Activated CD4-positive, alpha-beta T cell treated with anti-CD3 and anti-CD28 coated beads for 48 hours (primary cell): ENCODE measurements around the gene GFRA3.
A peak's percentile ranks its signal among the peaks of the same experiment; 100 is the strongest.

Experiments used
- DNase-seq: peaks from one replicate; pipeline ENCODE4 v3.0.0-alpha.2; 2020

Gene GFRA3

GRCh38 chr5:138246334-138246733, 28.1 kb downstream of the GFRA3 start:
- no peak for DNase-seq

- no peak for DNase-seq
These were observed 28.7 kb downstream of the GFRA3 start for GRCh38 chr5:138245717-138246116.

GRCh38 chr5:138243794-138244193, 30.6 kb downstream of the GFRA3 start:
- no peak for DNase-seq

GRCh38 chr5:138241688-138242571, 32.5 kb downstream of the GFRA3 start:
- no peak for DNase-seq

- DNase-seq = peak; percentile 33
These were observed 33.6 kb downstream of the GFRA3 start for GRCh38 chr5:138240650-138241385.

GRCh38 chr5:138238034-138238433, 36.4 kb downstream of the GFRA3 start:
- DNase-seq = no peak

- DNase-seq = no peak
These were observed 39.8 kb downstream of the GFRA3 start for GRCh38 chr5:138234651-138235050.

- DNase-seq = no peak
These were observed 41.1 kb downstream of the GFRA3 start for GRCh38 chr5:138233280-138233679.

- DNase-seq = no peak
These were observed 43.3 kb downstream of the GFRA3 start for GRCh38 chr5:138230981-138231589.

GRCh38 chr5:138230261-138230660, 44.2 kb downstream of the GFRA3 start:
- DNase-seq = no peak

- no peak for DNase-seq
These were observed 45.0 kb downstream of the GFRA3 start for GRCh38 chr5:138229387-138229786.

GRCh38 chr5:138226910-138227309, 47.5 kb downstream of the GFRA3 start:
- no peak for DNase-seq

GRCh38 chr5:138224712-138225111, 49.7 kb downstream of the GFRA3 start:
- DNase-seq = no peak

- DNase-seq = no peak
These were observed 50.9 kb downstream of the GFRA3 start for GRCh38 chr5:138223532-138223931.

GRCh38 chr5:138216799-138217198, 57.6 kb downstream of the GFRA3 start:
- no peak for DNase-seq

- DNase-seq = peak; percentile 93
These were observed 61.0 kb downstream of the GFRA3 start, which contains the start of gene CDC23 for GRCh38 chr5:138213161-138214029. TSS of gene CDC23 (minus strand) at chr5:138213323. CDS start at chr5:138213312, 11 bp downstream.

- DNase-seq = no peak
These were observed 61.6 kb downstream of the GFRA3 start for GRCh38 chr5:138212828-138213160.

GRCh38 chr5:138210985-138211384, 63.4 kb downstream of the GFRA3 start:
- no peak for DNase-seq
